Placental epithelial cell (primary cell): ENCODE data around the gene PCDHAC2. TPM values are rescaled to one million over a fixed set of nuclear protein-coding genes. Genes with fewer than 3 reads are reported as not detected.

Source experiments
- small RNA-seq: library from RNA; depleted of rRNA; stranded (forward); fragments of <200 nt; gene quantifications from one replicate; pipeline ENCODE3, GENCODE V24; 2012
- total RNA-seq: library from RNA; depleted of rRNA; stranded (reverse); fragments of >200 nt; gene quantifications from 2 replicates; pipeline ENCODE4 v1.2.3, GENCODE V29; 2012

The PCDHAC2 gene
- total RNA-seq = 0.39 TPM in 1 of 2 replicates, not detected in the other

GRCh38 chr5:140966293-140967225 is at the start of gene PCDHAC2:
Gene PCDHAC2 (plus strand): TSS chr5:140966476. CDS start chr5:140966767, 291 bp downstream.

GRCh38 chr5:140925806-140926442 is 40.4 kb upstream of the PCDHAC2 start, which contains the start of gene PCDHAC1:
Gene PCDHAC1 (plus strand): TSS chr5:140926299. CDS start chr5:140926893, 594 bp downstream.

Small RNA genes lying within 50 kb of the gene (small RNA-seq; reads per million reads assigned to genes)
- not detected for gene AC010223.1

Other genes with a start within 250 kb of the PCDHAC2 start
- gene PCDHA1, start 180.3 kb upstream of the PCDHAC2 start, total RNA-seq = not detected in 2 replicates
- gene PCDHA2, start 171.6 kb upstream of the PCDHAC2 start, total RNA-seq = under 0.01 TPM in 1 of 2 replicates, not detected in the other
- 0.11 and 0.39 TPM in 2 replicates for gene PCDHA3, start 165.4 kb upstream of the PCDHAC2 start, total RNA-seq
- gene PCDHA4, start 159.4 kb upstream of the PCDHAC2 start, total RNA-seq = 0.79 and 0.87 TPM in 2 replicates
- under 0.01 and 0.11 TPM in 2 replicates for gene PCDHA5, start 144.9 kb upstream of the PCDHAC2 start, total RNA-seq
- 0.22 and 0.39 TPM in 2 replicates for gene PCDHA6, start 138.5 kb upstream of the PCDHAC2 start, total RNA-seq
- 0.54 and 1.2 TPM in 2 replicates for gene PCDHA7, start 132.2 kb upstream of the PCDHAC2 start, total RNA-seq
- gene PCDHA8, start 125.3 kb upstream of the PCDHAC2 start, total RNA-seq = 0.11 and 0.39 TPM in 2 replicates
- gene PCDHA9, start 118.1 kb upstream of the PCDHAC2 start, total RNA-seq = under 0.01 TPM in 2 replicates
- gene PCDHA10, start 110.6 kb upstream of the PCDHAC2 start, total RNA-seq = 0.11 and 0.39 TPM in 2 replicates
- gene PCDHA11, start 97.5 kb upstream of the PCDHAC2 start, total RNA-seq = under 0.01 and 0.11 TPM in 2 replicates
- gene PCDHA12, start 91.2 kb upstream of the PCDHAC2 start, total RNA-seq = under 0.01 and 0.11 TPM in 2 replicates
- gene PCDHA13, start 84.4 kb upstream of the PCDHAC2 start, total RNA-seq = 0.11 and 0.39 TPM in 2 replicates
- gene PCDHAC1, start 40.2 kb upstream of the PCDHAC2 start, total RNA-seq = 0.39 TPM in 1 of 2 replicates, not detected in the other
- not detected in 2 replicates for gene PCDHB1, start 84.9 kb downstream of the PCDHAC2 start, total RNA-seq
- gene PCDHB2, start 128.1 kb downstream of the PCDHAC2 start, total RNA-seq = 0.39 and 1.2 TPM in 2 replicates
- 0.11 and 0.39 TPM in 2 replicates for gene PCDHB3, start 134.0 kb downstream of the PCDHAC2 start, total RNA-seq
- gene PCDHB4, start 155.3 kb downstream of the PCDHAC2 start, total RNA-seq = 0.22 and 0.39 TPM in 2 replicates
- gene PCDHB5, start 168.7 kb downstream of the PCDHAC2 start, total RNA-seq = under 0.01 and 0.54 TPM in 2 replicates
- gene PCDHB6, start 183.6 kb downstream of the PCDHAC2 start, total RNA-seq = 0.11 and 0.39 TPM in 2 replicates
- 0.22 and 0.79 TPM in 2 replicates for gene PCDHB7, start 206.2 kb downstream of the PCDHAC2 start, total RNA-seq
- gene PCDHB8, start 211.3 kb downstream of the PCDHAC2 start, total RNA-seq = under 0.01 TPM in 1 of 2 replicates, not detected in the other
- gene PCDHB16, start 215.9 kb downstream of the PCDHAC2 start, total RNA-seq = under 0.01 and 0.11 TPM in 2 replicates
- 0.54 TPM in 1 of 2 replicates, not detected in the other for gene PCDHB9, start 220.7 kb downstream of the PCDHAC2 start, total RNA-seq
- 0.39 TPM in 1 of 2 replicates, not detected in the other for gene PCDHB10, start 225.9 kb downstream of the PCDHAC2 start, total RNA-seq
- gene PCDHB11, start 233.2 kb downstream of the PCDHAC2 start, total RNA-seq = 0.39 TPM in 1 of 2 replicates, not detected in the other
- gene PCDHB12, start 242.2 kb downstream of the PCDHAC2 start, total RNA-seq = under 0.01 and 0.11 TPM in 2 replicates
- gene PCDHB13, start 247.4 kb downstream of the PCDHAC2 start, total RNA-seq = 0.43 and 0.79 TPM in 2 replicates